Hepatocyte (in vitro differentiated cells): ENCODE measurements around the gene SP1. TPM values are rescaled to one million over a fixed set of nuclear protein-coding genes. Genes with fewer than 3 reads are reported as not detected.
"Not testable (repeated sequence)": the region's sequence is repeated elsewhere in the genome, so short reads cannot be mapped to it uniquely, and the experiment has no call there.

Experiments
- DNase-seq: peaks from one replicate; pipeline ENCODE4 v3.0.0-alpha.2; 2016; ENCODE audit warnings: low spot score
- H2AFZ ChIP-seq: fragments of 200-600 bp; sonication (generic); 2 replicates; pipeline ENCODE4 v1.6.0; 2016; ENCODE audit warnings: antibody characterized with exemption, mild to moderate bottlenecking
- H3K27ac ChIP-seq: fragments of 200-600 bp; sonication (generic); 2 replicates; pipeline ENCODE4 v1.5.1; 2016; ENCODE audit warnings: mild to moderate bottlenecking
- H3K27me3 ChIP-seq: fragments of 200-600 bp; sonication (generic); 2 replicates; pipeline ENCODE4 v1.6.1; 2016
- H3K36me3 ChIP-seq: fragments of 200-600 bp; sonication (generic); replicated peaks from 2 replicates; pipeline ENCODE4 v1.5.1; 2016; ENCODE audit warnings: low read depth; ENCODE audit not compliant: insufficient read depth
- H3K4me1 ChIP-seq: fragments of 200-600 bp; sonication (generic); 2 replicates; pipeline ENCODE4 v1.5.1; 2016; ENCODE audit warnings: mild to moderate bottlenecking, moderate library complexity; ENCODE audit not compliant: insufficient read depth
- H3K4me2 ChIP-seq: fragments of 200-600 bp; sonication (generic); 2 replicates; pipeline ENCODE4 v1.6.0; 2016
- H3K4me3 ChIP-seq: fragments of 200-600 bp; sonication (generic); 2 replicates; pipeline ENCODE4 v1.5.1; 2016; ENCODE audit warnings: mild to moderate bottlenecking
- H3K79me2 ChIP-seq: fragments of 200-600 bp; sonication (generic); 2 replicates; pipeline ENCODE4 v1.6.0; 2017; ENCODE audit warnings: mild to moderate bottlenecking
- H3K9me2 ChIP-seq: fragments of 200-600 bp; sonication (generic); replicated peaks from 2 replicates; pipeline ENCODE4 v1.6.0; 2017; ENCODE audit warnings: mild to moderate bottlenecking; ENCODE audit not compliant: insufficient read depth
- H3K9me3 ChIP-seq: fragments of 200-600 bp; sonication (generic); 2 replicates; pipeline ENCODE4 v1.5.1; 2016; ENCODE audit warnings: low read depth, mild to moderate bottlenecking
- H4K20me1 ChIP-seq: fragments of 200-600 bp; sonication (generic); 2 replicates; pipeline ENCODE4 v1.6.0; 2016; ENCODE audit warnings: mild to moderate bottlenecking; ENCODE audit not compliant: insufficient read depth, poor library complexity, severe bottlenecking
- EZH2 ChIP-seq: fragments of 200-600 bp; sonication (generic); IDR thresholded peaks from 2 replicates; pipeline ENCODE4 v1.6.1; 2016; ENCODE audit warnings: antibody characterized with exemption, mild to moderate bottlenecking, borderline replicate concordance
- EZH2phosphoT487 ChIP-seq: fragments of 200-600 bp; sonication (generic); IDR thresholded peaks from one replicate; pipeline ENCODE4 v1.6.1; 2018; ENCODE audit warnings: antibody characterized with exemption, mild to moderate bottlenecking, low read depth, moderate library complexity; ENCODE audit not compliant: unreplicated experiment, severe bottlenecking
- WGBS: methylation state at CpG from one replicate; pipeline ENCODE4 v1.1.6; 2016; ENCODE audit warnings: low lambda C conversion rate; ENCODE audit errors: missing lambda C conversion rate; 5-methylcytosine and 5-hydroxymethylcytosine counted together
- polyA plus RNA-seq: library from polyadenylated mRNA; unstranded; fragments of >200 nt; fragmentation: Nextera tagmentation; extraction: Ambion mirVana; gene quantifications from 2 replicates; pipeline ENCODE4 v1.2.1, GENCODE V29; 2016
- total RNA-seq: library from RNA; depleted of rRNA; stranded (reverse); fragments of >200 nt; gene quantifications from 2 replicates; pipeline ENCODE4 v1.2.3, GENCODE V29; 2014
- TF ChIP-seq, protein P1 (sequence below): fragments of 200-600 bp; sonication (generic); IDR thresholded peaks from 2 replicates; pipeline ENCODE4 v1.5.1; 2016; ENCODE audit warnings: antibody characterized with exemption, mild to moderate bottlenecking; ENCODE audit not compliant: poor library complexity

SP1 gene
- total and polyA plus RNA-seq, 2 experiments from 2014 or later = 12.8 to 48.0 TPM

DNA sequence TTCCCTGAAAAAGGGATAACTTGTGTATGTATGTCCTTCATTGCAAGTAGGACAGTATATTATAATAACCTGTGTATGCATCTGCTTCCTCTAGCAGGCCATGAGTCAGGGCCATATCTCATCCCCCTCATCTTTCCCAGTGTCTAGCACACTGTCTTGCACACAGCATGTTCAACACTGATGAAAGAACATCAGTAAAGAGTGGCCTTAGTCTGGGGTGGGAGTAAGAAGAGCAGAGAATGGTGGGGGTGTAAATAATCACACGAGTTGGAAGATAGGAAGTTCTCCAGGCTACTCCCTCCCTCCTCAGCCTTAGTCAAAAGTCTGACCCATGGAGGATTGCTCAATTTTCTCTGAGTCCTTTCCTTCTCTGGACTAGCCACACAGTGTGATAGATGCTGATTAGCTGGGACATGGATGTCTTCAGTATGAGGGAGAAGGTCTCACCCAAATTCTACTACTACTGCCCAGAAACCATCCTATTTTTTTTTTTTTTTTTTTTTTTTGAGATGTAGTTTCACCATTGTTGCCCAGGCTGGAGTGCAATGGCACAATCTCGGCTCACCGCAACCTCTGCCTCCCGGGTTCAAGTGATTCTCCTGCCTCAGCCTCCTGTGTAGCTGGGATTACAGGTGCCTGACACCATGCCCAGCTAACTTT, 14.6 kb upstream of the SP1 start:
- WGBS = 78% methylated on average over 2 of the region's 4 CpGs
- Histone ChIP-seq H4K20me1 (no peaks in the 10 kb centered on the region), H3K27me3 (no peaks in the 10 kb centered on the region), H2AFZ (no peak overlapping the region), H3K27ac (no peak overlapping the region), H3K36me3 (no peaks in the 10 kb centered on the region), H3K79me2 (no peaks in the 10 kb centered on the region), H3K4me3 (no peak overlapping the region), H3K9me2 (no peaks in the 10 kb centered on the region), H3K9me3 (no peaks in the 10 kb centered on the region), H3K4me2 (no peak overlapping the region), H3K4me1 (peaks cover 2% of the 10 kb centered on the region)
- DNase-seq = no peak
- TF ChIP-seq EZH2phosphoT487 (no peak), EZH2 (no peak)
- TF ChIP-seq, protein P1, sequence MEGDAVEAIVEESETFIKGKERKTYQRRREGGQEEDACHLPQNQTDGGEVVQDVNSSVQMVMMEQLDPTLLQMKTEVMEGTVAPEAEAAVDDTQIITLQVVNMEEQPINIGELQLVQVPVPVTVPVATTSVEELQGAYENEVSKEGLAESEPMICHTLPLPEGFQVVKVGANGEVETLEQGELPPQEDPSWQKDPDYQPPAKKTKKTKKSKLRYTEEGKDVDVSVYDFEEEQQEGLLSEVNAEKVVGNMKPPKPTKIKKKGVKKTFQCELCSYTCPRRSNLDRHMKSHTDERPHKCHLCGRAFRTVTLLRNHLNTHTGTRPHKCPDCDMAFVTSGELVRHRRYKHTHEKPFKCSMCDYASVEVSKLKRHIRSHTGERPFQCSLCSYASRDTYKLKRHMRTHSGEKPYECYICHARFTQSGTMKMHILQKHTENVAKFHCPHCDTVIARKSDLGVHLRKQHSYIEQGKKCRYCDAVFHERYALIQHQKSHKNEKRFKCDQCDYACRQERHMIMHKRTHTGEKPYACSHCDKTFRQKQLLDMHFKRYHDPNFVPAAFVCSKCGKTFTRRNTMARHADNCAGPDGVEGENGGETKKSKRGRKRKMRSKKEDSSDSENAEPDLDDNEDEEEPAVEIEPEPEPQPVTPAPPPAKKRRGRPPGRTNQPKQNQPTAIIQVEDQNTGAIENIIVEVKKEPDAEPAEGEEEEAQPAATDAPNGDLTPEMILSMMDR = no peak

DNA sequence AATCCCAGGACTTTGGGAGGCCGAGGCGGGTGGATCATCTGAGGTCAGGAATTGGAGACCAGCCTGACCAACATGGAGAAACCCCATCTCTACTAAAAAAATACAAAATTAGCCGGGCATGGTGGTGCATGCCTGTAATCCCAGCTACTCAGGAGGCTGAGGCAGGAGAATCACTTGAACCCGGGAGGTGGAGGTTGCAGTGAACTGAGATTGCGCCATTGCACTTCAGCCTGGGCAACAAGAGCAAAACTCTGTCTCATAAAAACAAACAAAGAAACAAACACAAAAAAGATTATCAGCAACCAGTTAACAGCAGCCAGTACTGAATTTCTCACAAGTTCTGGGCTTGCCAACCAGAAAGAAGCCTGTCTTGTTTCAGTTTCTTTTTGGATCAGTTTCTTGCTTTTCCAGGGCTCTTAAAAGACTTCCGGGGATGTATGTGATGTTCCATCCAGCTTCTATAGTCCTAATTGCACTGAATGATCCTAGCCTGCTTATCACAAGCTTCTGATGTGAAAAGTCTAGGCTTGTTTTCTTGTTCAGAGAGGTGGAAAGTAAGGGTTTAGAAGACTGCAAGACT, 6.3 kb upstream of the SP1 start:
- not testable (repeated sequence) for H3K27me3 ChIP-seq, H3K79me2 ChIP-seq, H4K20me1 ChIP-seq, H3K4me3 ChIP-seq, H3K36me3 ChIP-seq, H3K9me3 ChIP-seq, H3K9me2 ChIP-seq, H3K4me2 ChIP-seq, DNase-seq
- WGBS = 87% methylated on average over 6 of the region's 6 CpGs
- H3K27ac ChIP-seq = peak overlapping the region; percentile 97
- H2AFZ ChIP-seq = peak overlapping the region; percentile 29
- H3K4me1 ChIP-seq = peaks cover 15% of the 10 kb centered on the region

DNA sequence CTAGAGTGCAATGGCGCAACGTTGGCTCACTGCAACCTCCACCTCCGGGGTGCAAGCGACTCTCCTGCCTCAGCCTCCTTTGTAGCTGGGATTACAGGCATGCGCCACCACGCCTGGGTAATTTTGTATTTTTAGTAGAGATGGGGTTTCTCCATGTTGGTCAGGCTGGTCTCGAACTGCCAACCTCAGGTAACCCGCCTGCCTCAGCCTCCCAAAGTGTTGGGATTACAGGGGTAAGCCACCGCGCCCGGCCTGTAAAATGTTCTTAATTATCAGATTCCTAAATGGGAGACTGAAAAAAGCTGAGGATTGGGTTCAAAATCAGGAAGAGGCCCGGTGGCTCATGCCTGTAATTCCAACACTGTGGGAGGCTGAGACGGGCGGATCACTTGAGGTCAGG, 5.7 kb upstream of the SP1 start:
- 90% methylated on average over 14 of the region's 14 CpGs for WGBS
- H3K4me3 ChIP-seq, H3K4me2 ChIP-seq, H2AFZ ChIP-seq, H3K27me3 ChIP-seq, H4K20me1 ChIP-seq, H3K79me2 ChIP-seq, DNase-seq, H3K9me2 ChIP-seq, H3K9me3 ChIP-seq, H3K36me3 ChIP-seq: not testable (repeated sequence)
- H3K27ac ChIP-seq = peak overlapping the region; percentile 97
- H3K4me1 ChIP-seq = peaks cover 15% of the 10 kb centered on the region

DNA sequence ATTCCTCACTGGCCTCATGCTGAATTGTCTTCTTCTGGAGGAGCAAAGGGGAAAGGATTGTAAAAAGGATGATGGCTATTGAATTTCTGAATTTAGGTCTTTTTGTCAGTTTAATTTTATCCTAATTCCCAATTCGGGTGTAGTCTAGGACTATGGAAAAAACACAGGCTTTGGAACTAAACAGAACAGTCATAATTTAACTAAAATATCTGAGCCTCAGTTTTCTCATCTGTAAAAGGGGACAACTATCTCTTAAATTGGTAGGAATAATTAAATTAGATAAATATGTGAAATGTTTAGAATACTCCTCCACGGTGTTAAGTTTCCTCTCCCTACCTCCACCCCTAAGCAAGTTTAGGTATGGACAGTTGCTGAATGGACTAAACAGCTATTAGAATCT, 3.2 kb upstream of the SP1 start:
- Histone ChIP-seq H3K36me3 (no peaks in the 10 kb centered on the region), H3K27me3 (no peaks in the 10 kb centered on the region), H3K27ac (no peak overlapping the region), H3K79me2 (peaks cover 8% of the 10 kb centered on the region), H4K20me1 (no peaks in the 10 kb centered on the region), H3K4me3 (no peak overlapping the region), H2AFZ (no peak overlapping the region), H3K4me2 (no peak overlapping the region), H3K4me1 (peaks cover 15% of the 10 kb centered on the region), H3K9me3 (no peaks in the 10 kb centered on the region), H3K9me2 (no peaks in the 10 kb centered on the region)
- DNase-seq = no peak
- TF ChIP-seq EZH2 (no peak), EZH2phosphoT487 (no peak)
- WGBS = 88% methylated on average over 2 of the region's 2 CpGs

DNA sequence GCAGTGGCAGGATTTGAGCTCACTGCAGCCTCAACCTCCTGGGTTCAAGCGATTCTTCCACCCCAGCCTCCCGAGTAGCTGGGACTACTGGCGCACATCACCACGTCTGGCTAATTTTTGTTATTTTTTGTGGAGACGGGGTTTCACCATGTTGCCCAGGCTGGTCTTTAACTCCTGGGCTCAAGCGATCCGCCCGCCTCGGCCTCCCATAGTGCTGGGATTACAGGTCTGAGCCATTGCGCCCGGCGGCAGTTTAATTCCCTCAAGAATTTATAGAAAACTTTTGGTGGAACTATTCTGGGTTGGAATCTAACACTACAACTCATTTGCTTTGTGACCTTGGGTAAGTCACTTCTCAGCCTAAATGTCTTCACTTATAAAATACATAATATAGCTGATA, 1.8 kb upstream of the SP1 start:
- Histone ChIP-seq H3K4me2 (peak overlapping the region; percentile 71), H3K79me2 (peaks cover 23% of the 10 kb centered on the region), H3K9me3 (no peaks in the 10 kb centered on the region), H3K4me1 (peaks cover 22% of the 10 kb centered on the region), H3K36me3 (no peaks in the 10 kb centered on the region), H3K9me2 (no peaks in the 10 kb centered on the region), H4K20me1 (peaks cover 9% of the 10 kb centered on the region), H3K4me3 (no peak overlapping the region), H3K27me3 (no peaks in the 10 kb centered on the region), H3K27ac (peak overlapping the region; percentile 90), H2AFZ (peak overlapping the region; percentile 37)
- DNase-seq = no peak
- TF ChIP-seq EZH2phosphoT487 (no peak), EZH2 (no peak)
- TF ChIP-seq, protein P1 = no peak
- 96% methylated on average over 12 of the region's 12 CpGs for WGBS
